ENCODE data around the gene PITPNC1. TPM values are rescaled to one million over a fixed set of nuclear protein-coding genes. Genes with fewer than 3 reads are reported as not detected.

Gene PITPNC1
- total RNA-seq, 1 experiment from 2014 or later = 37.5 TPM

DNA sequence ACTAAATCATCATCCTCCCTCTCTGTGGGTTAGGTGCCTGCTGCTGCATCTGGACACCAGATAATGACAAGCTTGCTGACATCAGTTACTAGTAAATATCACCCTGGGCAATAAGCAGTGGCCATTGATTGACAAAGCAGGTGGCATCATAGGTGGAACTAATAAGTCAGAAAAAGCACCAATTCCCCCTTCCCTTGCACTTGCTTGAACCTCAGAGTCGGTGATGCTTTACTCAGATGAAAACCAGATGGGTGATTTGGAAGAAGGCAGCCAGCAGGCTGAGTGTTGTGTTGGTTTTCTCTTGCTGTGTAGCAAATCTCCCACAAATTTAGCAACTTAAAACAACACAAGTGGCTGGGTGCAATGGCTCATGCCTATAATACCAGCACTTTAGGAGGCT lies 193.7 kb downstream of the PITPNC1 start:
- no peaks in the 10 kb centered on the region for H3K27me3 ChIP-seq (ENCODE audit: insufficient read depth, low read length)
- no peak overlapping the region for H3K4ac ChIP-seq (ENCODE audit: low read depth, low read length)
- H2AFZ ChIP-seq (ENCODE audit: low read length) = no peak overlapping the region
- H2BK15ac ChIP-seq (ENCODE audit: low read depth, low read length) = no peak overlapping the region
- H3K27me3 Mint-ChIP-seq (ENCODE audit: low read depth) = no peaks in the 10 kb centered on the region
- no peak overlapping the region for H4K5ac ChIP-seq (ENCODE audit: insufficient read length, low read depth, low read length)
- no peak overlapping the region for H2BK5ac ChIP-seq (ENCODE audit: insufficient read length, low read length)
- no peak overlapping the region for H4K91ac ChIP-seq (ENCODE audit: insufficient read length, low read depth, low read length)
- H3K4me1 ChIP-seq (ENCODE audit: insufficient read depth, low read length) = no peaks in the 10 kb centered on the region
- DNase-seq = no peak
- no peak overlapping the region for H3K4me3 Mint-ChIP-seq
- no peaks in the 10 kb centered on the region for H3K79me2 ChIP-seq (ENCODE audit: insufficient read depth, low read length)
- TF ChIP-seq, protein P1, sequence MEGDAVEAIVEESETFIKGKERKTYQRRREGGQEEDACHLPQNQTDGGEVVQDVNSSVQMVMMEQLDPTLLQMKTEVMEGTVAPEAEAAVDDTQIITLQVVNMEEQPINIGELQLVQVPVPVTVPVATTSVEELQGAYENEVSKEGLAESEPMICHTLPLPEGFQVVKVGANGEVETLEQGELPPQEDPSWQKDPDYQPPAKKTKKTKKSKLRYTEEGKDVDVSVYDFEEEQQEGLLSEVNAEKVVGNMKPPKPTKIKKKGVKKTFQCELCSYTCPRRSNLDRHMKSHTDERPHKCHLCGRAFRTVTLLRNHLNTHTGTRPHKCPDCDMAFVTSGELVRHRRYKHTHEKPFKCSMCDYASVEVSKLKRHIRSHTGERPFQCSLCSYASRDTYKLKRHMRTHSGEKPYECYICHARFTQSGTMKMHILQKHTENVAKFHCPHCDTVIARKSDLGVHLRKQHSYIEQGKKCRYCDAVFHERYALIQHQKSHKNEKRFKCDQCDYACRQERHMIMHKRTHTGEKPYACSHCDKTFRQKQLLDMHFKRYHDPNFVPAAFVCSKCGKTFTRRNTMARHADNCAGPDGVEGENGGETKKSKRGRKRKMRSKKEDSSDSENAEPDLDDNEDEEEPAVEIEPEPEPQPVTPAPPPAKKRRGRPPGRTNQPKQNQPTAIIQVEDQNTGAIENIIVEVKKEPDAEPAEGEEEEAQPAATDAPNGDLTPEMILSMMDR (conservative IDR thresholded peaks at IDR 0.05) = no peak
- H4K20me1 ChIP-seq (ENCODE audit: control insufficient read depth, insufficient read depth, insufficient read length) = no peaks in the 10 kb centered on the region
- peaks cover 7 to 19% of the 10 kb centered on the region in 2 experiments; a peak in 3 of 4 replicates for H3K4me1 Mint-ChIP-seq
- H2BK20ac ChIP-seq (ENCODE audit: low read depth, low read length, poor library complexity, severe bottlenecking) = no peak overlapping the region
- no peak overlapping the region for H4K8ac ChIP-seq (replicated peaks; ENCODE audit: insufficient read length, low read depth, low read length)
- H3K56ac ChIP-seq (ENCODE audit: insufficient read length, low read depth, low read length) = no peak overlapping the region
- H3K23ac ChIP-seq (ENCODE audit: insufficient read length, low read depth, low read length) = no peak overlapping the region
- WGBS (ENCODE audit: extremely low coverage, insufficient read length, low lambda C conversion rate) = no CpG with 5 or more reads among the region's 1 CpG
- H3K9me3 ChIP-seq (ENCODE audit: control insufficient read depth, low read depth, low read length) = no peaks in the 10 kb centered on the region
- no peak overlapping the region for H3K9ac ChIP-seq (ENCODE audit: extremely low read depth, insufficient read length, low read length)
- H2BK12ac ChIP-seq (ENCODE audit: insufficient read length, low read depth, low read length) = no peak overlapping the region
- H3K18ac ChIP-seq (ENCODE audit: insufficient read length, low read depth, low read length) = no peak overlapping the region
- no peak overlapping the region for H3T11ph ChIP-seq (ENCODE audit: low read length)
- no peak overlapping the region for H2AK5ac ChIP-seq (ENCODE audit: insufficient read length, low read length)
- no peaks in the 10 kb centered on the region for H3K23me2 ChIP-seq (ENCODE audit: insufficient read length, low read depth, low read length, poor library complexity, severe bottlenecking)
- H3K27ac Mint-ChIP-seq = no peak overlapping the region
- H2BK120ac ChIP-seq (ENCODE audit: low read depth, low read length, poor library complexity, severe bottlenecking) = no peak overlapping the region
- no peak overlapping the region for H3K27ac ChIP-seq (ENCODE audit: insufficient read length, low read depth, low read length)
- no peak overlapping the region for H3K14ac ChIP-seq (ENCODE audit: insufficient read depth, low read length)
- H3K36me3 Mint-ChIP-seq (ENCODE audit: insufficient read depth in 1 of 3, low read depth in 3 of 3) = peaks cover 0 to 20% (median 0%) of the 10 kb centered on the region in 3 experiments; a peak in 3 of 7 replicates
- no peak overlapping the region for H3K4me2 ChIP-seq (ENCODE audit: insufficient read depth, insufficient read length, low read length)
- no peaks in the 10 kb centered on the region for H3K79me1 ChIP-seq (ENCODE audit: insufficient read depth, low read depth, low read length, poor library complexity, severe bottlenecking)
- H3K9me3 Mint-ChIP-seq = peaks cover 0 to under 1% of the 10 kb centered on the region in 2 experiments; a peak in 1 of 5 replicates

Measured in H9 (cell line).